A549 treated with DMSO at 1 μM for 4 hours (cell line): ENCODE results near the gene JMJD8. TPM values are rescaled to one million over a fixed set of nuclear protein-coding genes. Genes with fewer than 3 reads are reported as not detected.

Experiments used
- total RNA-seq: library from RNA; stranded (reverse); fragments of 200-300 nt; extraction: Qiagen RNA extraction; gene quantifications from 5 replicates; pipeline ENCODE4 v1.2.3, GENCODE V29; 2022; ENCODE audit warnings: low read depth

Gene JMJD8
- total RNA-seq, result 67.9 to 83.7 TPM (median 77.0 TPM) in 5 replicates

GRCh38 chr16:684071-684794 is at the start of gene JMJD8:
JMJD8 (minus strand) TSS chr16:684334; CDS start chr16:684319, 15 bp downstream.

GRCh38 chr16:726438-727290 is 42.5 kb upstream of the JMJD8 start, which contains the start of the genes CCDC78 and HAGHL:
CCDC78 (minus strand) TSS chr16:726443; CDS start chr16:726367, 76 bp downstream.
HAGHL (plus strand) TSS chr16:727106; CDS start chr16:727510, 404 bp downstream.

GRCh38 chr16:720990-721764 is 37.0 kb upstream of the JMJD8 start, which contains the start of gene ANTKMT:
ANTKMT (plus strand) TSS chr16:721146; CDS start chr16:721275, 129 bp downstream.

GRCh38 chr16:714558-715476 is 30.7 kb upstream of the JMJD8 start, which contains the start of gene METRN:
METRN (plus strand) TSS chr16:715118; CDS start chr16:715290, 172 bp downstream.

GRCh38 chr16:705431-706188 is 21.5 kb upstream of the JMJD8 start, which contains the start of gene FBXL16:
FBXL16 (minus strand) TSS chr16:705801; CDS start chr16:697405, 8,396 bp downstream.

GRCh38 chr16:679814-680624 is 4.1 kb downstream of the JMJD8 start, which contains the start of gene STUB1:
STUB1 (plus strand) TSS chr16:680410; CDS start chr16:680526, 116 bp downstream.

GRCh38 chr16:674968-675883 is 8.9 kb downstream of the JMJD8 start, which contains the start of gene RHBDL1:
RHBDL1 (plus strand) TSS chr16:675671; CDS start chr16:675791, 120 bp downstream.

GRCh38 chr16:667780-668518 is 16.2 kb downstream of the JMJD8 start, which contains the start of gene RHOT2:
RHOT2 (plus strand) TSS chr16:668132; CDS start chr16:668200, 68 bp downstream.

GRCh38 chr16:648781-649589 is 35.1 kb downstream of the JMJD8 start, which contains the start of gene WDR90:
WDR90 (plus strand) TSS chr16:649365; CDS start chr16:649417, 52 bp downstream.

GRCh38 chr16:641326-642188 is 42.6 kb downstream of the JMJD8 start, which contains the start of gene MCRIP2:
MCRIP2 (plus strand) TSS chr16:641828; CDS start chr16:641992, 164 bp downstream.

GRCh38 chr16:636206-637080 is 47.7 kb downstream of the JMJD8 start, which contains the start of gene METTL26:
METTL26 (minus strand) TSS chr16:636305; CDS start chr16:636290, 15 bp downstream.

